ENCODE measurements around the gene SESTD1.

Gene SESTD1

DNA sequence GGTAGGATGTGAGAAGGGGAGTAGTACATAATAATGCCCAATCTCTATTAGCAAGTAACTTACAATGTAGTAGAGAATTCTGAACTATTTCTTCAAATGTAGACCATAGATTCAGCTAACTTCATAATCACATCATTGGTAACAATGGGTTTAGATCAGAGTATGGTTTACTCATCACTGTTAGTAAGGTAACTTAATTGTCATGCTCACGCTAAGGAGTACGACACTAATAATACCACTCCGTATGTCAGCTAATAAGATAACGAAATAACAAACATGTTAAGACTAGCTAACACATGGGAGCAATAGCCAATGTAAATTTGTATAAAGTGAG is 158.3 kb downstream of the SESTD1 start:
- no peak overlapping the region for H3K4me3 ChIP-seq (ENCODE audit: low read depth, low read length, poor library complexity, severe bottlenecking)
- H3K27me3 ChIP-seq (ENCODE audit: insufficient read depth, low read length): no peaks in the 10 kb centered on the region
- H3K9ac ChIP-seq (ENCODE audit: low read length): no peak overlapping the region
- no peaks in the 10 kb centered on the region for H3K79me2 ChIP-seq (ENCODE audit: insufficient read depth, low read length)
- H3K9me2 ChIP-seq (ENCODE audit: low read depth, low read length): no peaks in the 10 kb centered on the region
- no peaks in the 10 kb centered on the region; the same call in 1 of the 2 replicates for H3K36me3 ChIP-seq (ENCODE audit: insufficient read depth, low read length)
- H3K4me1 ChIP-seq (ENCODE audit: insufficient read depth, low read length, severe bottlenecking): peaks cover 62% of the 10 kb centered on the region
- H4K20me1 ChIP-seq (ENCODE audit: insufficient read depth, low read length): no peaks in the 10 kb centered on the region
- peak overlapping the region; percentile 82 for H3K27ac ChIP-seq (ENCODE audit: low read depth, low read length, poor library complexity, severe bottlenecking)
- TF ChIP-seq, protein P1, sequence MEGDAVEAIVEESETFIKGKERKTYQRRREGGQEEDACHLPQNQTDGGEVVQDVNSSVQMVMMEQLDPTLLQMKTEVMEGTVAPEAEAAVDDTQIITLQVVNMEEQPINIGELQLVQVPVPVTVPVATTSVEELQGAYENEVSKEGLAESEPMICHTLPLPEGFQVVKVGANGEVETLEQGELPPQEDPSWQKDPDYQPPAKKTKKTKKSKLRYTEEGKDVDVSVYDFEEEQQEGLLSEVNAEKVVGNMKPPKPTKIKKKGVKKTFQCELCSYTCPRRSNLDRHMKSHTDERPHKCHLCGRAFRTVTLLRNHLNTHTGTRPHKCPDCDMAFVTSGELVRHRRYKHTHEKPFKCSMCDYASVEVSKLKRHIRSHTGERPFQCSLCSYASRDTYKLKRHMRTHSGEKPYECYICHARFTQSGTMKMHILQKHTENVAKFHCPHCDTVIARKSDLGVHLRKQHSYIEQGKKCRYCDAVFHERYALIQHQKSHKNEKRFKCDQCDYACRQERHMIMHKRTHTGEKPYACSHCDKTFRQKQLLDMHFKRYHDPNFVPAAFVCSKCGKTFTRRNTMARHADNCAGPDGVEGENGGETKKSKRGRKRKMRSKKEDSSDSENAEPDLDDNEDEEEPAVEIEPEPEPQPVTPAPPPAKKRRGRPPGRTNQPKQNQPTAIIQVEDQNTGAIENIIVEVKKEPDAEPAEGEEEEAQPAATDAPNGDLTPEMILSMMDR (IDR thresholded peaks at IDR 0.05; ENCODE audit: low read length): no peak
- no peak for TF ChIP-seq EZH2 (IDR thresholded peaks at IDR 0.05; ENCODE audit: borderline replicate concordance, low read length)
- H3K4me2 ChIP-seq (ENCODE audit: low read length): no peak overlapping the region; the same call in 1 of the 2 replicates
- H2AFZ ChIP-seq (ENCODE audit: low read length): no peak overlapping the region
- H3F3A ChIP-seq (ENCODE audit: insufficient read depth, low read length): no peaks in the 10 kb centered on the region
- H3K9me3 ChIP-seq (ENCODE audit: low read length): 0 out of 2 replicates have a peak, but pooled peaks cover 3% of the 10 kb centered on the region

DNA sequence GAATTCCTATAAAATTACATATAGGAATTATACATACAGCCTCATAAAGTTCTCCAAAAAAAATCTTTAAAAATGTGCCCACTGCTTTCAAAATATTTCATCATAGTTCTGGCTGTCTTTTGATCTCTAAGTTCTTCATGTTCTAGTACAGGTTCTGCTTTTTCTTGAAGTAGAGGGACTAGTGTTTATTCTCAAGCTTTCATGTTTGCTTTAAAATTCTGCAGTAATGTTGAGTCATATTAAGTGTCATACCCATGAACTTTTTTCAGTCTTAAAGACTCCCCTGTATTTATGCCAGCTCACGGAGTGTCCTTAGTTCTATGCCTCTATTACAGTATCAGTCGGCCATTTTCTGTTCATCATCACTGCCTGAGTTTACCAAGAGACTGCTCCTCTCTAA is 159.9 kb downstream of the SESTD1 start:
- no peaks in the 10 kb centered on the region; the same call in 1 of the 2 replicates for H3K36me3 ChIP-seq (ENCODE audit: insufficient read depth, low read length)
- H3K9ac ChIP-seq (ENCODE audit: low read length): no peak overlapping the region
- H3K27ac ChIP-seq (ENCODE audit: low read depth, low read length, poor library complexity, severe bottlenecking): peak overlapping the region; percentile 82
- H2AFZ ChIP-seq (ENCODE audit: low read length): no peak overlapping the region
- no peak for TF ChIP-seq EZH2 (IDR thresholded peaks at IDR 0.05; ENCODE audit: borderline replicate concordance, low read length)
- TF ChIP-seq, protein P1 (IDR thresholded peaks at IDR 0.05; ENCODE audit: low read length): no peak
- no peaks in the 10 kb centered on the region for H3F3A ChIP-seq (ENCODE audit: insufficient read depth, low read length)
- peaks cover 64% of the 10 kb centered on the region for H3K4me1 ChIP-seq (ENCODE audit: insufficient read depth, low read length, severe bottlenecking)
- no peaks in the 10 kb centered on the region for H3K27me3 ChIP-seq (ENCODE audit: insufficient read depth, low read length)
- no peaks in the 10 kb centered on the region for H4K20me1 ChIP-seq (ENCODE audit: insufficient read depth, low read length)
- no peaks in the 10 kb centered on the region for H3K9me2 ChIP-seq (ENCODE audit: low read depth, low read length)
- no peak overlapping the region for H3K4me3 ChIP-seq (ENCODE audit: low read depth, low read length, poor library complexity, severe bottlenecking)
- H3K9me3 ChIP-seq (ENCODE audit: low read length): 0 out of 2 replicates have a peak, but pooled peaks cover 3% of the 10 kb centered on the region
- H3K79me2 ChIP-seq (ENCODE audit: insufficient read depth, low read length): no peaks in the 10 kb centered on the region
- no peak overlapping the region for H3K4me2 ChIP-seq (ENCODE audit: low read length)

DNA sequence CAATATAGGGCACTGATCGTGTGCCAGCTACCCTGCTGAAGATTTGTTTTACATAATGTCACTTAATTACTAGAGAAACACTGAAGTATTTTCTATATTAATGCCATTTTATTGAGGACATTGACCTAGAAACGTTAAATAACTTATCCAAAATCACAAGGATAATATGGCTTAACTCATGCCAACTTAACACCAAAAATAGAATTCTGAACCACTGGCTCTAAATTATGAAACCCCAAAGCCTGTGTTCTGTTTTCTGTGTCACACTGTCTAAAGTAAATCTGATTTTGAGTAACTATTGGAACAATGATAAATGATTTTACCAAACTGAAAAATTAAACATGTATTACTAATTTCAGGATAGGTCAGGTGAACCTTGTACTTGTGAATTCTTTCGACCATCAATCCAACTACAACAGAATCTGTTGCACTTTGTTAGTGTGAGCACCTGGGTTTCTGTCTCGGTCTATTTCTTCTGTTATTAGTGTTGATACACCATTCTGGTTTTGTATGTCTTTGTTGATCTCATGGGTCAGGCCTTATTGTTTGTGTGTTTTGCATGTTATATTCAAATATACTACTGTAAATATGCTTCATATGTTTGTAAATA is 166.4 kb downstream of the SESTD1 start:
- peak overlapping the region; percentile 53; the same call in 1 of the 2 replicates for H3K9ac ChIP-seq (ENCODE audit: low read length)
- peaks cover 1% of the 10 kb centered on the region; the same call in 1 of the 2 replicates for H3K36me3 ChIP-seq (ENCODE audit: insufficient read depth, low read length)
- peaks cover 5% of the 10 kb centered on the region; the same call in 1 of the 2 replicates for H3K9me3 ChIP-seq (ENCODE audit: low read length)
- no peaks in the 10 kb centered on the region for H3K79me2 ChIP-seq (ENCODE audit: insufficient read depth, low read length)
- peaks cover 68% of the 10 kb centered on the region for H3K4me1 ChIP-seq (ENCODE audit: insufficient read depth, low read length, severe bottlenecking)
- no peak overlapping the region for H2AFZ ChIP-seq (ENCODE audit: low read length)
- H3K4me3 ChIP-seq (ENCODE audit: low read depth, low read length, poor library complexity, severe bottlenecking): no peak overlapping the region
- H3K9me2 ChIP-seq (ENCODE audit: low read depth, low read length): no peaks in the 10 kb centered on the region
- H3K4me2 ChIP-seq (ENCODE audit: low read length): peak overlapping the region; percentile 54; the same call in 1 of the 2 replicates
- TF ChIP-seq EZH2 (IDR thresholded peaks at IDR 0.05; ENCODE audit: borderline replicate concordance, low read length): no peak
- TF ChIP-seq, protein P1 (IDR thresholded peaks at IDR 0.05; ENCODE audit: low read length): no peak
- H4K20me1 ChIP-seq (ENCODE audit: insufficient read depth, low read length): no peaks in the 10 kb centered on the region
- H3K27me3 ChIP-seq (ENCODE audit: insufficient read depth, low read length): no peaks in the 10 kb centered on the region
- peak overlapping the region; percentile 98 for H3K27ac ChIP-seq (ENCODE audit: low read depth, low read length, poor library complexity, severe bottlenecking)
- H3F3A ChIP-seq (ENCODE audit: insufficient read depth, low read length): no peaks in the 10 kb centered on the region

Measured in OCI-LY1 (cell line).